AG09319 (cell line): ENCODE data around the gene LAPTM4A.
A peak's percentile ranks its signal among the peaks of the same experiment; 100 is the strongest.

Source experiments
- DNase-seq: peaks from one replicate; pipeline ENCODE4 v3.0.0-alpha.2; 2010; ENCODE audit warnings: low read depth; ENCODE audit errors: extremely low read depth
- CTCF ChIP-seq: IDR thresholded peaks from 2 replicates; pipeline ENCODE4 v1.5.1; 2011; ENCODE audit warnings: low read depth, mild to moderate bottlenecking, inconsistent platforms, low read length, moderate library complexity

The LAPTM4A gene

GRCh38 chr2:20073460-20073859, 22.0 kb upstream of the LAPTM4A start:
- no peak for DNase-seq
- TF ChIP-seq CTCF, result no peak

- DNase-seq, result no peak
These were observed 21.2 kb upstream of the LAPTM4A start for GRCh38 chr2:20072436-20073158.

GRCh38 chr2:20071397-20072383, 20.3 kb upstream of the LAPTM4A start:
- no peak for TF ChIP-seq CTCF
- peak; percentile 98 for DNase-seq

More at GRCh38 chr2:20072436-20073158, 21.2 kb upstream of the LAPTM4A start:
- TF ChIP-seq CTCF, result no peak

GRCh38 chr2:20069756-20070155, 18.3 kb upstream of the LAPTM4A start:
- DNase-seq, result no peak
- no peak for TF ChIP-seq CTCF

GRCh38 chr2:20067992-20068584, 16.7 kb upstream of the LAPTM4A start:
- TF ChIP-seq CTCF, result no peak
- peak; percentile 87 for DNase-seq

GRCh38 chr2:20065885-20066602, 14.6 kb upstream of the LAPTM4A start:
- DNase-seq, result no peak
- TF ChIP-seq CTCF, result no peak
